HG02970 (cell line): ENCODE data around the gene ARAP2.

Source experiments
- ATAC-seq: cut with Tn5 transposase; IDR thresholded peaks from one replicate; pipeline ENCODE4 v1.9.1; 2021; ENCODE audit warnings: mild to moderate bottlenecking, moderate library complexity, moderate number of reproducible peaks; ENCODE audit not compliant: unreplicated experiment, low FRiP score

ARAP2 gene

DNA sequence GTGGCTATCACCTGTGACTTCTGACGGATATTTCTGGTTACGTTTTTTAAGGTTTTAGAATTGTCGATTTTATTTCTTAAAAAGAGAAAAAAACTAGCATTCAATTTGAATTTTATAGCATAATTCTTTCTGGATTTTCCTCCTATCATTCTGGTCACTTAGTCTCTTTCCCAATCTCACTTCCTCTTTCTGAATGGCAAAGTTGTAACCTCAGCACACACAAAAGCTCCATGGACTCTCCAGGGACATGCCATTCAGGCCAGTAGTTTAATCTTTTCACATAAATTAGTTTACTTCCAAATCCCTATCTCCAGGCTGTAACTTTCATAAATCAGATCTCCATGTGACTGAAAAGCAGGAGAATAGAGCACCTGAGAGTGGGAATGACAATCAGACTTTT lies 110.7 kb downstream of the ARAP2 start:
- no peak for ATAC-seq

DNA sequence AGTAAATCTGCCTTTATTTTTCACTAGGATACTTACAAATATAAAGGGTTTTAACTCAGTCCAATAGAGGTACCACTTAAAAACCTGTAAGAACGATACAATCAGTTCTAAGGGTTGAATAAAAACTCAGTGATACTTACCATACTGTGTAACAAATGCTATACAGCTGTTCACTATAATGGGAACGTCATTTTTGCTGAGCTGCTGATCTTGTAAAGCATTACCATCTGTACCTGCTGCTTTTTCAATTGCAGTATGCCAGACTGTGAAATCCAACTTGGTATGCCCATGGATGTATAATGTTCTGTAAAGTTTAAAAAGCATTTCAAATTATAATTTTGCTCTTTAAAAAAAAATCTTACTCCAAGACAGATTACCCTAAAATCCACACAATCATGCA lies 111.2 kb downstream of the ARAP2 start:
- ATAC-seq, result no peak

DNA sequence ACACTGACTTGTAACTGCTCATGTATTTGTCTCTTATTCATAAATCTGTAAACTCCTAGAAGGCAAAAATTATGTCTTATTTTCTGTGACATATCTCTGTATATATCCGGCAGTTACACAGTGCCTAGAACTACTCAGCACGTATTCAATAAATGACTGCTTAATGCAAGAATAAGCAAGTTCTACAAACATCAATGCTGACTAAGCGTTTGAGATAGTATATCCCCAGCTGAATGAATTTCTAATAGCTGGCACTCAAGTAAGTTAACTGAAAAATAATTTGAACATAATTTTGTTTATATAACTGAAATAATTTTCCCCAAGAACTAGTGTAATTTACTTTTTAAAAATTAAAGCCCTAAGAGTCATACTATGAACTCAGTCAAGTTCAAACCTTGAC lies 113.7 kb downstream of the ARAP2 start:
- no peak for ATAC-seq

DNA sequence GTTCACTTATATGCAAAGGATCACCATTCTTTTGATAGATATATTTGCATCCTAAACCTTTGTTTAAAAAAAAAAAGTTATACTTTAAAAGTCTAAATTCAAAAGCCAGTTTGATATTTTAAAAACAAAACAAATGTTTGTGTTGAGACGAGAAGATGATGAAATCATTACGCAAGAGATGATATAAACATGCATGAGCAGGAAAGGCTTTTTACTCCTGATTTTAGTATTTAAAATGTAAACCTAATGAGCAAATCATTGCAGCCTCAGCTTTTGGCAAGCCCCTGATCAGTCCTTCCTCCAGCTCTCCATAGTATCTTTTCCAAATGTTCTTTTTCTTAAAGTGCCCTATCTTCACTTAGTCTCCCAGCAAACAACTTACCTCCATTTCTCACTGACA lies 115.6 kb downstream of the ARAP2 start:
- ATAC-seq, result no peak

DNA sequence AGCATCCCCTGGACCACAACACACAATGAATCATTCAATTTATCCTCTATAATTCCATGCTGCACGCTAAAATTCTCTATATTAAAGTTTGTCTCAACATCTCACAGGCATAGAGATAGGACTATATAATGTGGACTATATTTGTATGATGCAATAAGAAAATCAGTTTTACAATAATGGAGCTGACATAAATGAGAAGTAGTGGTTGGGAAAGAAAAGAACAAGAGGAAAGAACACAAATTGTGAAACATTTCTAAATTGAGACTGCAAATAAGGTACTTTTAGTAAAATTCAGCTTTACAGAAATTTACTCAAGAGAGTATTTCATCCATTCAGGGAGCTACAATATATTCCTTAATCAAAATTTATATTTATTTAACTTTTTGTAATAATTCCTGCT lies 120.4 kb downstream of the ARAP2 start:
- ATAC-seq, result no peak

DNA sequence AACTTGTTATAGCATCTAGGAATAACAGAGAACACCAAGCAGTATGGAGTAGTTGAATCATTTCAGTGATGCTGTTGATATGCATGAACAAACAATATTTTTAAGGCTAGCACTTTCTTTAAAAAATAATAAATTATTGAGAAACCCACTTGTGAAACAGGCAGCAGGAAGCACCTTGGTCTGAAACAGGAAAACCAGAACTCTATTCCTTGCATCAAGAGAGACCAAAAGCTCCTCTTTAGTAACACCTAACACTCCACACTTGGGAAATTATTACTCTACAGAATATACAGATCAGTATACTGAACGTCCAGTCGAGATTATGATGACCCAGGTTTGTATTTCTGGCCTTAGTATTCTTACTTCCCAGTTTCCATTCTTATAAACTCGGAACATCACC lies 129.0 kb downstream of the ARAP2 start:
- ATAC-seq, result no peak

DNA sequence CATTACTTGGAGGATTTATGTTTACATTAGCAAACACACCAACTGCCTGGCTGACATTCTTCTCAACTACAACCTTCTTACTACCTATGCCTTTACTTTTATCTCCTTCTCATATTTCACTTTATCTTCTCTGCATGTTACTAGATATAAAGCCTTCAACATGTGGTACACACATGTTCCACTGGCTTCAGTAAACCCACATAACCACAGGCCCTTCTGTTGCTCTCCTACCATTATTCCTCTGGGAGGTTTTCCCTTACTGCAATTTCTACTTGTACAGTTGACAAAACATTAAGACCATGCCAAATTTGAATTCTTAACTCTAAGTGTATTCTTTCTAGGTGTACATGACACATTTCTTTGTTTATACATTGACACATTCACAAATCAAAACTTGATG lies 133.1 kb downstream of the ARAP2 start:
- ATAC-seq, result no peak

DNA sequence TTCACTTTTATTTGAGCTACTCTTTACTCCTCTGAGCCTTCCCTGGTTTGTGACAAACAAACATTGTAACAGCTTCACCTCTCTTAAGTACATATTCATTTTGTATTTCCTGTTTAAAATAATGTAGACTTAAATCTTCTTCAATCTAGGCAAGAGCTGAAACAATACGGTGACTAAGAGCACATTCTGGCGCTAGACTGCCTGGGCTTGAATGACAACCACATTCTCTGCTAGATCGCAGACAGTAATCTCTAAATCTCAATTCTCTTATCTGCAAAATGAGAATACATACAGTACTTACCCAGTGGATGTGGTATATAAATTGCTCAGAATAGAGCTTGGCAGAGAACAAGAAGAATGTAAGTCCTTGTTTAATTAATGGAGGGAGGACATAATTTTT lies 144.8 kb downstream of the ARAP2 start:
- no peak for ATAC-seq

DNA sequence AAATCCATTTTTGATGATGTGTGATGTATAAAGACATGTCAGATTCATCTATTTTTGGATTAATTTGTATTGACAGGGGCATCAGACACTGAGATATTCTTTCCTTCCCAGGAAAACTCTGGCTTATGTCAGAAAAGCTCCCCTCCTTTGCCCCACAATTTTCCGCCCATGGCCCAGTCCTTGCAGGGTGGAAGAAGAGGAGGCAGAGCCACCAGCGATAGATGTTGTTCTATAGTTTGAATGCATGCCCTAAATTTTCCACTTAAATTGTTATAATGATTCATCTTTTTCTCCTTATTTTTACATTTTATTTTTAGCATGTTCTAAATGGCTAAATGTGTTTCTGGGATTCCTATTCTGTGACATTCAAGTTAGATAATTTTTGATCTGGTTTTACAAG lies 149.3 kb downstream of the ARAP2 start:
- no peak for ATAC-seq

DNA sequence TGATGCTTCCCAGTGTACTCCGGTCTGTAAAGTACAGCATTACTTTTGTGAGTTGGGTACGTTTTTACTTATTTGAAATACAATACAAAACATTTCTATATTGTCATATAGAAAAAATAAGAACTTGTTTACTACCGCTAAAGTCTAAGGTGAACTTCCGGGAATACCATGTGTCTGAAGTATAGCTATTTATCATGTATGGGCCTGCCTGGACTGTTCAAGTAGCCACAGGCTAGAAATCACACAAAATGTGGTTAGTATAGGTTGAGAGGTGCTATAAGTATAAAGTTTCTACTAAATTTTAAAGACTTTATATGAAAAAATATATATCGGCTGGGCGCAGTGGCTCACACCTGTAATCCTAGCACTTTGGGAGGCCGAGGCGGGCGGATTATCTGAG lies 152.3 kb downstream of the ARAP2 start:
- ATAC-seq, result no peak

DNA sequence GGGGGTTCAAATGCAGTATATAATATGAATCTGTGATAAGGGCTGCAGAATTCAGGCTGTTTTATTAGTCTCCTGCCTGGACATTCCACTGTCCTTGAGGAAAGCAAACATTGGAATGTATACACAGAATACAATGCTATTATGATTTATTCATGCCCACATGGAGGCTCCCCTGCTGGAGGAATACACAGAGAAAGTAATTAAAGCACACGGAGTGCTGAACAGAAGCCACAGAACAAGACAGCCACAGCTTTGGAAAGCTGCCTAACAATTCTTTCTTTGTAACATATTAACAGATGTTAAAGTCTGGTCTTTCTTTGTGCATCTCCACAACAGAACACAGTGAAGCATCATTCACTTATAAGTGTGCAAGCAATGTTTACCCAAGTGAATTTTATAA lies 155.8 kb downstream of the ARAP2 start:
- ATAC-seq, result no peak

DNA sequence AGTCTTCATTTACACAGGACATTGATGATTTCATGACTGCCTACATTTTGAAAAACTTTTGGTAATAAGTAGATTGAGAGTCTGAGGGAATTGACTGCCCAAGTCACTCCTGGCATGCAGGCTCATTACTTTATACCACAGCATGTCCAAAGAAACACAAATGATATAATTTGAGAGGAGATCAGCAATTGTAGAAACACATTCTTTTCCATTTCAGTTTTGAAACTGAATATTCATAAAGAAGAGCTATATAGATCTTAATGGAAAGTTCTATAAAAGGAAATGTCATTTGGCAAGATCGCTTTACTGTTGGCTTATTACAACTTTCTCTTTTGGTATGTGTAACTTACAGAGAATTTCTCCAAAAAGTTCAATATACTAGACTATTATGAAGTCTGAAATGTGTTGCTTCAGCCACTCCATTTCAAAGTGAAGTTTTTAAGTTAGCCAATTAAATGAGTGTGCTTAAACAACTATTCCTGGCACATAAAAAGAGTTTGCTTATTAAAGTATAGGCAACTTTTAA lies 158.0 kb downstream of the ARAP2 start:
- ATAC-seq, result no peak

DNA sequence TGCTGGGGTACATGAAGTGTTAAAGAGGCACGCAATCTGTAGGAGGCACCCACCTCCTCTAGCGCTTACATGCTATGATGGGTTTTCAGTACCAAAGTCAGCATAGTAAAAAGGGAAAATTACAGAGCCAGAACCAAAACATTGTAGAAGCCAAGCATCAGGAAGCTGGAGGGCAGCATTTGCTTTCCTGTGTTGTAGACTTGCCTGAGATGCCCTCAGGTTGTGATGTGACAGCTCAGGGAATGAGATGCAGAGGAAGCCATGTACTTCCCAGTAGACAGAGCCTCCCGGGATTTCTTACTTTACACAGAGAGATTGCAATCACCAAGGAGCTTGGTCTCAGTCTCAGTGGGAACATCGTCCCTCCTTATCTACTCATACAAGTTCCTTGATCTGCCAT lies 161.5 kb downstream of the ARAP2 start:
- ATAC-seq, result no peak

DNA sequence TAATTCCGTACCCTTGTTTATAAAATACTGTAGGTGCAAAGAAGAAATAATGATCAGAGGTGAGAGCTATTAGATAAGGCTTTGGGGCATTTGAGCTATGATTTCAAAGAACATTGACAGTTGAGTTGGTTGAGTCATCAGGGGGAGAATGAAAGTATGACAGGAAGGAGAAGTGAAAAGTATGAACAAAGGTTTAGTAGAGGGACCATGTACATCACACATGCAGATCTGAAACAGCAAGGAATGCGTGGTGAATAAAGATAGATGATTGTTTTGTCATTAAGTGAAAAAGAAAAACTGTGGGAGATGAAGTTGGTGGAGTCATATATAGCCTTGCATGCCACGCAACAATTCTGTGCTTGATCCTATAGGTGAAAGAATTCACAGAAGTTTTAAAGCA lies 163.1 kb downstream of the ARAP2 start:
- peak; percentile 79 for ATAC-seq

DNA sequence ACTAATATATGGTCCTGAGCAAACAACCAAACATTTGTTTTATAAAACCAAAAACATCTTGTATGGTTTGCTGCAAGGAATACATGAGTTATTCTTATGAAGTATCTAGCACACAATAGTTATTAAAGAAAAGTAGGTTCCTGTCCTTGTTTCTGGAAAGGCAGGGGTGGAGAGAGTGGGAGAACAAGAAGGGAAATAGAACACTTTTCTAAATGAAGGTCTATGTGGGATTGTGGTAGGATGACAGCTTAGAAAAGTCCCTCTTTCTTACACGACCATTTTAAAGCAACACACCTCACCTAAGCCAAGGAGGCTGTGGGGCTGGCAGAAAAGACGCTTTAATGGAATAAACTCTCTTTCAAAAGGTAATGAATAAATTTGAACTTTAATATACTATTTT lies 164.6 kb downstream of the ARAP2 start:
- ATAC-seq, result no peak

DNA sequence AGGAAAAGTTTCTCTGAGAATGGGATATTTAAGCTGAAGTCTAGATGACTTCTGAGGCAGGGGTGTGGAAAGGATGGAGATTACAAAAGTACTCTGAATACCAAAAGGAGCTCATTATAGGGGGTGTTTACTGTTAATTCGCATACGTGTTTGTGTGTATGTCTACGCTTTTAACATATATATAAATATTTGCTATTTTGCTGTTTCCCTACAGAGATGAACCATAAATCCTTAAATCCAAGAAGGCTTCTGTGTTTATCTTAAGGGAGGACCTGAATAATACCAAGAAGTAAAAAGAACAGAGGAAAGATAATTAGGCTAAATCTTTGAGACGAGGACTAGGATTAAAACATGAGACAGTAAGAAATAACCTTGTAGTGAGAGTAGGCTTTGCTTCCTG lies 166.0 kb downstream of the ARAP2 start:
- ATAC-seq, result no peak

DNA sequence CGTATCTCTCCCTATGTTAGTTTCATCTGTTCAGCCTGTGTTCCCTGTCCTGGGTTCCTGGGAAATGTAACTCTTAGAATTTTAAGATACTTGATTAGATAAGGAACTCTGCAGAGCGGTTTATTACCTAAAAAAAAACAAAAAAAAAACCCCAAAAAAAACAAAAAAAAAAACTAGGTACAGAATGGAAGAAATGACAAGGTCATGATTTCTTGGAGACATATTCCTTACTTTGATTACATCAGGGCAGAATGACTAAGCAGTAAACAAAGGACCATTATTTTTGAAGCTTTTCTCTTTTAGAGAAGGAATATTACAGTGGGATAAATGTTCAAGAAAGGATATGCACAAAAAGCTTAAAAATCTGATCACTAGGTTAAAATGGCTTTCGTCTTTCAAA lies 171.8 kb downstream of the ARAP2 start:
- ATAC-seq, result no peak

DNA sequence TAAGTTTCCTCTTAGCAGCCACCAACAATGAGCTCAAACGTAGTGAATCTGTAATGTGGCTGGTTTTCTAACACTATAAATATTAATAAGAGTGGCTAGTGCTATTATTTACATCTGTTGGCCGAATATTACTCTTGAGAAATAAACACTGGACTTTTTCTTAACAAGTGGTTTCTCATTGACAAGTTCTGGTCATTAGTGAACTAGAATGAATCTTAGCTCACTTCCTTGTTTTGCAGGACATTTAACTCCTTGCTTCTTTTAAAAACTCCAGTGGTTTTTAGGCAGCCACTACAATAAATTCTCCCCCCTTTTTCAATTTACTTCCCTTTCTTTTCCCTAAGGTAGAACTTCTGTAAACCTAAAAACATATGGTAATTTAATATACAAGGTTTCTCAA lies 177.2 kb downstream of the ARAP2 start:
- no peak for ATAC-seq

DNA sequence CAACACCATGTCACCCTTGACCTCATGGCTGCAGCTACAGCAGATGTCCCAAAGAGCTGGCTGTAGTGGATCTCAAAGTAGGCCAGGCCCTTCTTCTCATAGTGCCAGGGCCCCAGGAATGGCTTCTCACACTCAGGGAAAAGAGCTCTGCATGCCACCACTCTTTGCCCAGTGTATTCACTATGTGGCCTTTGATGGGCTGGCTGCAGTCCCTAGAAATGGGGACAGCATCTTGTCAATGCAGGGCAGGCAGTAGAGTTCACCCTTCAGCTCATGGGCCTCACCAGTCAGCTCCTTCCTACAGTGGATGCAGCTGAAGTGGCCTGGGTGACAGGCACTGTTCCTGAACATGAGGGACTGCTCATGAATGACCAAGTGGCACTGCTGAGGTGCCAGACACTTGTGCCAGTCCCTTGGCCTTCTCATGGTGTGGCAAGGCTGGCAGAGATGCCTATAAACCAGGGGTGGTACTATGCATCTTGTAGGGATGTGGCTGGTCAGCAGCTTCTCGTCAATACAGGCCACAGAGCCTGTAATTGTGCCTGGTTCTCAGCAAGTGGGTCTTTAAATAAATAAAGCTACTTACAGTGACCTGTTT lies 178.9 kb downstream of the ARAP2 start:
- no peak for ATAC-seq

DNA sequence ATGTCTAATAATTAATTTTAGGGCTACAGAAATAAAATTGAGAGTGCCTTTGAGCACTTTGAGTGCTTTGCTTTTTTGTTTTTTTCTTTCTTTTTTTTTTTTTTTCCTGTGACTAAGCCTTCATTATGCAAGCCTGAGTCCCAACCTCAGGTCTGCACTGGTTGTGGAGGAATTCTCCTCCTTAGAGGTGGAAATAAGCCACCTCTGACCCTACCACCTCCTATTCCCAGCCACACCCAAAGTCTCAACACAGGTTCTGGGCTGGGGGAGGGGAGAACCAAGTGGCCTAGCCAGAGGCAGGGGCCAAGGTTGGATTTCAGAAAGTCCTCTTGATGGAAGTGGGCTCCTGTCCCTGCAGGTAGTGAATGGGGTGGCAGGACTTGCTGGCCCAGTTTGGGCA lies 180.2 kb downstream of the ARAP2 start:
- ATAC-seq, result no peak

DNA sequence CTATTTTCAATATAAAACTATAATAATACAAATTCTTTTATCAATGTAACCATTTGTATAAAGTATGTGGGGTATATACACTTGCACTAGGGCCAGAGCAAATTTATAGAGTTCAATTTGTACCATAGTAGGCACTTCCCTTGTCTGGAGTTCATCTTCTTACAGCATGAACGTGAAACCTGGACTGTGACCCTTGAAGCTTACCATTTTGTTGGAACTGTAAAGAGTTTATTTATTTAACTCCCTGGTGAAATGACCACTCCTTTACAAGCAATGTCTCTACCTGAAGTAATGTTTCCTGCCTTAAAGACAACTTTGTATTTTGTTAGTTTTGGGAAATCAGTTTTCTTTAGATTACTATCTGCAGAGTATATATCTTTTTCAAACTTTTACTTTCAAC lies 188.2 kb downstream of the ARAP2 start:
- no peak for ATAC-seq

DNA sequence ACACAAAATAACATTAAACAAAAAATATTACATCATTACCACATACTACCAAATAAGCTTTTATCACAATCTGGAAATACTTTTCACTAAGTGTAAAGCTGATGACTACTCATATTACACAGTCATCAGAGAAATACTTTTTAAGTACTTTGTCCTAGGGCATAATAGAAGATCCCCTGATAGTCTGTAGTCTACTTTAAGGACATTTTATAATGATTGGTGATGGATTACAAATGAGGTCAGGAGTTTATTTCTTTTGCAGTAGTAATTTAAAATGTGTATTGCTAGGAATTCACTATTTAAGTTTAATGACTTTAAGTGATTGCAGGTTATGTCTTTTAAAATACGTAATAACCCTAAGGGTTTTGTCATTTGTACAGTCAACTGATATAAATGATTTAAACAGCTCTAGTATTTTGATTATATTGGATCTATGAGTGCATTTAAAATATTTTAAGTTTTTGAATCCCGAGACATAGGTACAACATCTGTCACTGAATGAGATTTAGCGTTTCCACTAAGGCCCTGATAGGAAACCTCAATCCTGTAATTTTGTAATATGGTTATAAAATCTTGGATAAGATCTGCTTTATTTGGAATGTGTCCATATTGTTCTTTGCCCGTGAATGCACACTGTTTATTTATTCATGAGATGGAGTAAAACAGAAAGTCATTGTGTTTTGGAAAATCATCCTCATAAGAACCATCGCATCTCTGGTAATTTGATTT lies 189.5 kb downstream of the ARAP2 start:
- ATAC-seq, result no peak
